Measurements from ENCODE around the gene PARD3.
"Not testable (repeated sequence)": the region's sequence is repeated elsewhere in the genome, so short reads cannot be mapped to it uniquely, and the experiment has no call there.

PARD3 gene

GRCh38 chr10:34426538-34427157 is 388.4 kb downstream of the PARD3 start:
- DNase-seq (ENCODE audit: low read depth in 2 of 2) = not testable (repeated sequence)

- DNase-seq (ENCODE audit: low read depth in 2 of 2) = no peak
Measured at GRCh38 chr10:34426041-34426440, 389.1 kb downstream of the PARD3 start.

- DNase-seq (ENCODE audit: low read depth in 2 of 2) = no peak
Measured at GRCh38 chr10:34423673-34424625, 391.1 kb downstream of the PARD3 start.

- DNase-seq (ENCODE audit: low read depth in 2 of 2) = no peak
Measured at GRCh38 chr10:34420795-34421194, 394.3 kb downstream of the PARD3 start.

GRCh38 chr10:34420273-34420672 is 394.8 kb downstream of the PARD3 start:
- no peak for DNase-seq (ENCODE audit: low read depth in 2 of 2)

- DNase-seq (ENCODE audit: low read depth in 2 of 2) = no peak
Measured at GRCh38 chr10:34415039-34415438, 400.1 kb downstream of the PARD3 start.

- DNase-seq (ENCODE audit: low read depth in 2 of 2) = no peak
Measured at GRCh38 chr10:34413756-34414587, 401.1 kb downstream of the PARD3 start.

- DNase-seq (ENCODE audit: low read depth in 2 of 2) = no peak
Measured at GRCh38 chr10:34413214-34413613, 401.9 kb downstream of the PARD3 start.

- no peak for DNase-seq (ENCODE audit: low read depth in 2 of 2)
Measured at GRCh38 chr10:34408956-34409355, 406.1 kb downstream of the PARD3 start.

- DNase-seq (ENCODE audit: low read depth in 2 of 2) = no peak
Measured at GRCh38 chr10:34408381-34408780, 406.7 kb downstream of the PARD3 start.

GRCh38 chr10:34407324-34407805 is 407.7 kb downstream of the PARD3 start:
- DNase-seq (ENCODE audit: low read depth in 2 of 2) = no peak

- DNase-seq (ENCODE audit: low read depth in 2 of 2) = no peak
Measured at GRCh38 chr10:34406463-34407323, 408.4 kb downstream of the PARD3 start.

- DNase-seq (ENCODE audit: low read depth in 2 of 2) = no peak
Measured at GRCh38 chr10:34405611-34406462, 409.3 kb downstream of the PARD3 start.

- DNase-seq (ENCODE audit: low read depth in 2 of 2) = no peak
Measured at GRCh38 chr10:34403512-34403911, 411.6 kb downstream of the PARD3 start.

- DNase-seq (ENCODE audit: low read depth in 2 of 2) = no peak
Measured at GRCh38 chr10:34400075-34400474, 415.0 kb downstream of the PARD3 start.

GRCh38 chr10:34399013-34399412 is 416.1 kb downstream of the PARD3 start:
- no peak for DNase-seq (ENCODE audit: low read depth in 2 of 2)

- DNase-seq (ENCODE audit: low read depth in 2 of 2) = no peak
Measured at GRCh38 chr10:34397324-34397723, 417.8 kb downstream of the PARD3 start.

GRCh38 chr10:34396663-34397062 is 418.4 kb downstream of the PARD3 start:
- DNase-seq (ENCODE audit: low read depth in 2 of 2) = no peak

- no peak for DNase-seq (ENCODE audit: low read depth in 2 of 2)
Measured at GRCh38 chr10:34392641-34393170, 422.4 kb downstream of the PARD3 start.

GRCh38 chr10:34391168-34391567 is 423.9 kb downstream of the PARD3 start:
- DNase-seq (ENCODE audit: low read depth in 2 of 2) = not testable (repeated sequence)
